AML-193 (cell line): ENCODE data around the gene FCAMR.

Experiments used
- DNase-seq, 2 experiments: peaks; one replicate each; lab custom pipeline; 2025; lab: John Stamatoyannopoulos, UW

FCAMR gene

GRCh38 chr1:206998816-206999215 lies 28.6 kb upstream of the FCAMR start:
- no peak for DNase-seq

DNA sequence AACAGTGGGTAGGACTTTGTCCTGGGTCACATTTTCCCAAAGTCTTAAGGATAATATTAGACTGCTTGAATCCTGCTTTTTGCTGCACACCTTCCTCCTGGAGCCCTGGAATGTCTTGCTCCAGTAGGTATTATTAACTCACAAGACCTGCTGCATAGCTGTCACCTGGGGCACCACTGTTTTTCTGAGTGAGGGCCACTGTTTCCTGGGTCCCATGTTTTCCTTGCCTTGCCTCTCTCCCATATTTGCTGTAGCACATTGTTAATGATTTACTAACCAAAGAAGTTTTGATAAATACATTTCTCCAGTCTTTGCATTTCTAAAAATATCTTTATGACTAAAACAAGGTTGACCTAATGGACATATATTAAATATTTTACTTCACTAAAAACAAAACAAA lies 22.5 kb upstream of the FCAMR start:
- DNase-seq = no peak

- no peak for DNase-seq
Observed at GRCh38 chr1:206987873-206988272, 17.6 kb upstream of the FCAMR start.

GRCh38 chr1:206986885-206987284 lies 16.6 kb upstream of the FCAMR start:
- DNase-seq = no peak

GRCh38 chr1:206986402-206986801 lies 16.1 kb upstream of the FCAMR start:
- DNase-seq = no peak

GRCh38 chr1:206985162-206985749 lies 15.0 kb upstream of the FCAMR start:
- DNase-seq = no peak

DNA sequence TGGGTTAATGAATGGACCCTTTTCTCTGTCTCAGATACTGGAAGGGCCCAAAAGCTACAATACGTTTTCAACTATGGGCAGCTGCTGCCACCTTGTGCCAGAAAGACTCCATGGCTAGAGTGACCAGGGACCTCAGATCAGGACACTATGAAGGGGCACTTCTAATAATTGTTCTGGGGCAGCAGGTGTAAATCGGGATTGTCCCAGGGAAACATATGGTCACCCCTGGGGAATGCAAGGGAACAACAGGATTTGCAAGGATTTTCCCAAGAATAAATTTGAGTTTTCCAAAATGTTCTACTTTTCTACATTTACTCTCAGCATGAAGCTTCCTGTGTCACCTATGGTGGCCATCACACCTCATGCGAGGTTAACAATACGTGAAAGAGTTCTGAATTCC lies 12.0 kb upstream of the FCAMR start:
- peak; percentile 42 to 46 for DNase-seq

DNA sequence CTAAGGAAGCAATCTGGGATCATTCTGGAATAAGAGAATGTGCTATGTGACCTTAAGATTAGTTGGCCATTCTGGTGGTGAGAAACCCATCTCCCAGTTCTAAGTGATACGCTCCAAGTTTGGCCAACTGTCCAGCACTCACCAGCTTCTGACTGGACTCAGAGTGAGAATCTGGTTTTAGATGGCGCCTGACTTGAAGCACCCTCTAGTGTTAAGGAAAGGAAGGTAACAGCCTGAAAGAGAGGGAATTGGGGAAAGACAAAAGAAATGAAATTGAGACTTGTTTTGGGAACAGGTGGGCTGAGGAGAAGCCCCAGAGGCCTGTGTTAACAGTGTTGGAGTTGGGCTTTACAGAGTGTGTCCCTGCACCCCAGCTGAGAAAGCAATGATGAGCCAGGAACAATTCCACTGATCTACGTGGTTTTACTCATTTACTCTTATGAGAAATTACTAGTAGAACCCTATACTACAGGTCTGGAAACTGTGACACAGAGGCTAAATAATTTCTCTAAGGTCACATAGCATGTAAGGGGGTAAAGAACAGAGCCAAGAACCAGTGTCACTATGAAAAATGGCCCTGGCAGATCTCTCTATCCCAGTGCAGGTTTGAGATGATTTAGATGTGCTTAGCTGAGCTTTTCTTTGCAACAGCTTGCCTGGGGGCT lies 9.3 kb upstream of the FCAMR start:
- peak; percentile 3 to 21 for DNase-seq

GRCh38 chr1:206978259-206978658 lies 8.0 kb upstream of the FCAMR start:
- DNase-seq = no peak

DNA sequence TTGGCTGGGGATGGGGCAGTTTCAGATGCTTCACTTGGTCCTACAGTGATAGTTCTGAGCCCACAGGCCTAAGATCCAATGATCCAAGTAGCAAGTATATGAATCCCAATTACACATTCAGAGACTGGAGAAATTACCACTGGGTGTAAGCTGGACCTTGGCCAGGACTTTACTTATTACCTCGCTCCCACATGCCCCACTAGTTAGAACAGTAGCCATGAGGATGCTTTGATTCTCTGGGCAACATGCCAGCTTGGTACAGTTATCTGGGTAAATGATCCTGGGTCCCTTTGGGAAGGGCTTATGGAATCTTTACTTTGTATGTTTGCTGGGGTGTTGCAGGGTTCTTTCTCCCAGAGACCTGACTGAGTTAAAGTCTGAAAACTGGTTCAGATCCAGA lies 5.0 kb upstream of the FCAMR start:
- DNase-seq = no peak

- no peak for DNase-seq
Observed at GRCh38 chr1:206974140-206974539, 3.9 kb upstream of the FCAMR start.

DNA sequence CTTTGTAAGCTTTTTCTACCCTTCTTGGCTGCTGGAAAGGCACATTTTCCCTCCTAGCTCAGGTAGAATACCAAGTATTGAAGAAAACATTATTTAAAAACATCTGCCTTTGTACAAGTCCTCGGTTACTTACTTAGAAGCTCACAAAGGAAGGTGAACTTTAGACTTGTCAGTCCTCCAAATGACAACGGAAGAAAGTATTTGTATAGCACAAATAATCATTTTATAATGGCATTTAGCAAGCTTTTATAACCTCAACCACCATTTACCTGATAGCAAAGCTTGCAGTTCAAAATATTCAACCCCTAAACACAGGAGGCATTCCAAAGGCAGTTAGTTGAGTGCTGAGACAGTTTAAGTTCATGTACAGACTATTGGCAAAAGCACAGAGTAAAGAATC lies 2.5 kb upstream of the FCAMR start:
- DNase-seq = no peak

DNA sequence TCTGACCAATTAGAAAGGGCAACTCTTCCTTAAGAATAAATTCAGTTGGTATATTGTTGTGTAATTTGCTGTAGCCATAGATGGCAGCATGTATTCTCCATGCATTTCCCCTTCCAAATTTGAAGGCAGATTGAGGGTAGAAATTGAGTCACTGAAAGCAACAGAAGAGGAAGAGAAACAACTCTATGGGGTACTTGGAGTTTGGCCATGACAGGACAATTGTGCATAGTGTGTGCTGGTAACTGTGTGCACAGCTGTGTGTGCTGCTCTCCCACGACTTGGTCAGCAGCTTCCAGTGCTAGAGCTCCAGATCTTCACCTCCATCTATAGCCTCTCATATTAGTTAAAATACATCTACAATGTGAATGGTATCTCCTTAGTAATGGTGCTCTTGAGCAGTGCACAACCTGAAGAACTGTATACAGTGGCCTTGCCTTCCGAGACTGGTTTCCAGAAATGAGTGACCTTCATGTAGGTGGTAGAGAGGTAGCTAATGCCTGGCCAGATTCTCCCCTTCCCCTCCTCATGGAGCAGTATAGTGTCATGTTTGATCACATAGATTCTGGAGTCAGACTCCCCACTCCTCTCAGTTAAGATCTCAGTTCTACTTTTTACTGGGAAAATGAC lies 882 bp upstream of the FCAMR start:
- DNase-seq = peak; percentile 12 to 14

GRCh38 chr1:206969090-206969489 lies 1.2 kb downstream of the FCAMR start:
- DNase-seq = no peak

DNA sequence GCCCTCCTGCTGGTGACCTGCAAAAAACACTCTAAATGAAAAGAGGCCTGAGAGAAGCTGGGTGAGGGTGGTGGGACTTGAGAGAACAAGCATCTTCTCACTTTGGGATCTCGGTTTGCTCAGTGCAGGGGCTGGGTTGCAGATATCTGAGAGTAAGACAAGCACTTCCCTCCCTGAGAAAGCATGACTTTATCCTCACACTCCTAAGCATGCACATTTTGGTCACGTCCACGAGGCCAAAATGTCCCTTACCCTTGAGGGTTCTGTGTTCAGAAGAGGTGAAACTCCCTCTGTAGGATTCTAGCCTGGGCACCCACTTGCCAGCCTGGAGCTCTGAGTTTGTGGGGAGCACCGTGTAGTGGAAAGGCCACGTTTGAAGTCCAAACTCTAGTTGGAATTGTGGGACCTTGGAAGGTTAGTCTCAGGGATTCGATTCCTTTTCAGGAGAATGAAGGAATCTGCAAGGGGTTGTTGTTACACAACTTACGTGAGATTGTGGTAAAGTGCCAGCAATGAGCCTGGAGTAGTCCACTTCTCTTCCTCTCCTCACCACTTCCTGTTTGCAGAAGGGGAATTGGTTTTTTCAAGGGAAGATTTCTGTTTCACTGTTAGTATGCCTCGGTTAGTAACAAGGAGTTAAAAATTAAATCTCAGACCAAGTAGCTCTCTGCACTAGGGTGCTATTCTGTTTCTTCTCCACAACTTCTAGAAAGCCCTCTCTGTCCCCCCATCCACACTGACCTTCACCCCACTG lies 3.0 kb downstream of the FCAMR start:
- DNase-seq = peak; percentile 77 to 79

DNA sequence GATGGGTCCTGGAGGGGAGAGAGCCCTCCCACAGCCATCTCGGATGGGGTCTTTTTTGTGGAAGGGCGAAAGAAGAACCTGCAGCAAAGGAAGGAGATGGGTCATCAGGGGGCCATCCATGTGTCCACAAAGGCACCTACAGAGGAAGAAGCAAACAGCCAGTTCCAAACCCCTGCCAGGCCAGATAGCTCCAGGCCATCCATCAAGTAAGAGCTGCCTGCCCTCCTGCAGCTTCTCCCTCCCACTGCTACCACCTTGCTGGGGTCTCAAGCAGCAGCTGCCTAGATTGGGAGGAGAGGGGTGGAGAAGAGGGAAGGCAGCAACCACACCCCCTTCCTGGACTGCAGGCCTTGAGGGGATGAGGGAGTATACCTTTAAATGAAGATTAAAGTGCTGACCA lies 4.5 kb downstream of the FCAMR start:
- no peak for DNase-seq

GRCh38 chr1:206963740-206964139 lies 6.5 kb downstream of the FCAMR start:
- DNase-seq = no peak

- DNase-seq = no peak
Observed at GRCh38 chr1:206963119-206963712, 7.0 kb downstream of the FCAMR start.

- DNase-seq = peak; percentile 56 to 61
Observed at GRCh38 chr1:206962272-206962671, 8.0 kb downstream of the FCAMR start.

GRCh38 chr1:206961668-206962067 lies 8.6 kb downstream of the FCAMR start:
- no peak for DNase-seq

DNA sequence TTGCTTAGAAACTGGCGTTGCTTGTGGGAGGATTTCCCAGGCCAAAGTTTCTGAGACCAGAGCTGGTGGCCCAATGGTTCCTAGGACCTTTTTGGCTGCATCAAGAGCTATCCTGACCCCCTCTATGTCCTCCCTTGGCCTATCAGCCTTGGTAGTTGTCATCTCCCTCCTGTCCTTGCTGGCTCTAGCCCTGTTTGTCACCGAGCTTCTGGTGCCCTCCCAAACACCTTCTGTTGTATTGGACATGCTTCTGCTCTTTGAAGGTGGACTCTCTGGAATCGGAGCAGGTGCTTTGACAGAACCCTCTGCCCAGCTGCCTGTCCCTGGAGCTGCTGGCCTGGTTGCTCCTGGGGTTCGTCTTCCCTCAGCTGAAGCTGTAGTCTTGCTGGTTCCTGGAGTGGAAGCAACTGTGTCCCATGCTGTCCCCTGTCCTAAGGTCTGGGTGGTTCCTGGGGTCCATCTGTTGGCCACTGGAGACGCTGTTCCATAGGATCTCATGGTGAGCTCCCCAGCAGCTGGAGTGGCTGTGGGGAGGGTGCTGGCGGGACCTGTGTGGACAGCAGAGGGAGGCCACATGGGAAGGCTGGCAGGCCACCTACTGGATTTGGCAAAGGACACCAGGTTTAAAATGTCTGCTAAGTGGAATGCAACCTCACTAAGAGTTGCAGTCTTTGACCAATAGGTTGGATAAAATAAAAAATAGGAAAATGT lies 9.4 kb downstream of the FCAMR start:
- DNase-seq = no peak

- no peak for DNase-seq
Observed at GRCh38 chr1:206958144-206958543, 12.1 kb downstream of the FCAMR start.
